GM12872 (cell line): ENCODE data around the gene FRYL.

Experiments
- TF ChIP-seq, protein P1 (sequence below): IDR thresholded peaks from 3 replicates; pipeline ENCODE4 v1.5.1; 2011; ENCODE audit warnings: low read depth, mild to moderate bottlenecking, low read length, moderate library complexity; ENCODE audit not compliant: insufficient read depth

The FRYL gene

DNA sequence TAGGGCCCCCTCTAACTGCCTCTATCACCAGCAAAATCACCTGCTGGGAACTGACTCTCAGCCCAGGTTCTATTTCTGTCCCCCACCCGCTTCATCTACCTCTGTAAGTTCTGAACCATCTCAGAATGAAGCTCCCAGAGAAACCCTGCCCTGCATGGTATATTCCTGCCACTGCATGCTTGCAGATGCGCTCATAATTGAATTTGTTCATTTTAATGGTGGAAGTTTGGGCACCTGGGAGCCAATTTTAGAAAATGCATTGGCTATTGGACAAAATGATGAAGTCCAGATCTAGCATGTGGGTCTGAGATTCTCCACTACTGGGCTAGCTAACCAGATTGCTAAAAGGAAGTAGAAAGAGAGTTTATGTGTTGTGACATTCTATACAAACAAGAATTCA lies 325.5 kb downstream of the FRYL start:
- TF ChIP-seq, protein P1, sequence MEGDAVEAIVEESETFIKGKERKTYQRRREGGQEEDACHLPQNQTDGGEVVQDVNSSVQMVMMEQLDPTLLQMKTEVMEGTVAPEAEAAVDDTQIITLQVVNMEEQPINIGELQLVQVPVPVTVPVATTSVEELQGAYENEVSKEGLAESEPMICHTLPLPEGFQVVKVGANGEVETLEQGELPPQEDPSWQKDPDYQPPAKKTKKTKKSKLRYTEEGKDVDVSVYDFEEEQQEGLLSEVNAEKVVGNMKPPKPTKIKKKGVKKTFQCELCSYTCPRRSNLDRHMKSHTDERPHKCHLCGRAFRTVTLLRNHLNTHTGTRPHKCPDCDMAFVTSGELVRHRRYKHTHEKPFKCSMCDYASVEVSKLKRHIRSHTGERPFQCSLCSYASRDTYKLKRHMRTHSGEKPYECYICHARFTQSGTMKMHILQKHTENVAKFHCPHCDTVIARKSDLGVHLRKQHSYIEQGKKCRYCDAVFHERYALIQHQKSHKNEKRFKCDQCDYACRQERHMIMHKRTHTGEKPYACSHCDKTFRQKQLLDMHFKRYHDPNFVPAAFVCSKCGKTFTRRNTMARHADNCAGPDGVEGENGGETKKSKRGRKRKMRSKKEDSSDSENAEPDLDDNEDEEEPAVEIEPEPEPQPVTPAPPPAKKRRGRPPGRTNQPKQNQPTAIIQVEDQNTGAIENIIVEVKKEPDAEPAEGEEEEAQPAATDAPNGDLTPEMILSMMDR: no peak

DNA sequence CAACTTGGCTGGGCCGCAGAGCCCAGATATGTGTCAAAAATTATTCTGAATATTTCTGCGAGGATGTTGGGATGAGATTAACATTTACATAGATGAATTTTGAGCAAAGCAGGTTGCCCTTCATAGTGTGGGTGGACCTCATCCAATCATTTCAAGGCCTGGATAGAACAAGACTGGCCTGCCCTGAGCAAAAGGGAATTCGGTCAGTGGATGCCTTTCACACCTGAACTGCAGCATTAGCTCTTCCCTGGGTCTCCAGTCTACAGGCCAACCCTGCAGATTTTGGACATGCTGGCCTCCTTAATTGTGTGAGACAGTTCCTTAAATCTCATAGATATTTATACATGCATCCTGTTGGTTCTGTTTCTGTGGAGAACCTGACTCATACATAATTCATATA lies 329.3 kb downstream of the FRYL start:
- TF ChIP-seq, protein P1: no peak

DNA sequence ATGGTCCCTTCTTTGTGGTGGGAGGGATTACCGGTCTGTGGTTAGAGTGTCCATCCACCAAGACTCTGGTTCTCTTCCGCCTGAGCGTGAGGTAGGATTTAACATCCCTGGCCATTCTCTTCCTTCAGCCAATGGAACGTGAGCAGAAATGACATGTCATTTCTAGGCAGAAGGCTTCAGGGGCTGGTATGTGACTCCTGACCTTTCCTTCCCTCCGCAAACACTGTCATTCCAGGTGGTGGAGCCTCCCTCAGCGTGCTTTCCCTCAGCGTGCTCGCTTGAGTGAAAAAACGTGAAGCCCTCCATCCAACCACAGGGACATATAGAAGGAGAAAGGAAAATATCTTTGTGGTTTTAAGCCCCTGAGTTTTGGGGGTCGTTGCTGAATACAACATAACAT lies 330.9 kb downstream of the FRYL start:
- TF ChIP-seq, protein P1: no peak
